ENCODE results near the gene RNF208.

The RNF208 gene

GRCh38 chr9:137228968-137229896 lies 7.2 kb upstream of the RNF208 start:
- no peak for DNase-seq (ENCODE audit: insufficient read length)
- TF ChIP-seq POLR2A (IDR thresholded peaks at IDR 0.05; ENCODE audit: low read depth, low read length) = no peak
- TF ChIP-seq POLR2AphosphoS5 (IDR thresholded peaks at IDR 0.05; ENCODE audit: low read depth, low read length) = no peak
- no peak for TF ChIP-seq TAF1 (IDR thresholded peaks at IDR 0.05; ENCODE audit: borderline replicate concordance, low read depth, low read length)
- FAIRE-seq = no peak

DNA sequence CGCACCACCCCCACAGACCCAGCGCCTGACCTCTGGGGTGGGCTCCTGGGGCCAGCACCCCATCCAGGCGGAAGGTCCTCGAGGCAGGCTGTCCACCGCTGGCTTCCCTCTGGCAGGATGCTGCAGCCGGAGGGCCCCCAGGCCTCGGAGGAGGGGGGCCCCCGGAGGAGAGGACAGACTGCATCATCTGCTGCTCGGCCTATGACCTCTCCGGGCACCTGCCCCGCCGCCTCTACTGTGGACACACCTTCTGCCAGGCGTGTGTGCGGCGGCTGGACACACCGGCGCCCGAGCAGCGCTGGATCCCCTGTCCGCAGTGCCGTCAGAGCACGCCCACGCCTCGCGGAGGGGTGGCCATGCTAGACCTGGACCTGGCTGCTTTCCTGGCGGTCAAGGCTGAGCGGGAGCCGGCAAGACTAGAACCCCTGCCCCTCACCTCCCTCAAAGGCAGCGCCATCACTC lies 6.5 kb upstream of the RNF208 start:
- DNase-seq (ENCODE audit: insufficient read length) (no peak), FAIRE-seq (no peak)
- TF ChIP-seq POLR2A (IDR thresholded peaks at IDR 0.05; ENCODE audit: low read depth, low read length) (no peak), TAF1 (IDR thresholded peaks at IDR 0.05; ENCODE audit: borderline replicate concordance, low read depth, low read length) (no peak), POLR2AphosphoS5 (IDR thresholded peaks at IDR 0.05; ENCODE audit: low read depth, low read length) (no peak)

- no peak for DNase-seq (ENCODE audit: insufficient read length)
- no peak for FAIRE-seq
Measured at GRCh38 chr9:137227853-137228505, 5.9 kb upstream of the RNF208 start.

DNA sequence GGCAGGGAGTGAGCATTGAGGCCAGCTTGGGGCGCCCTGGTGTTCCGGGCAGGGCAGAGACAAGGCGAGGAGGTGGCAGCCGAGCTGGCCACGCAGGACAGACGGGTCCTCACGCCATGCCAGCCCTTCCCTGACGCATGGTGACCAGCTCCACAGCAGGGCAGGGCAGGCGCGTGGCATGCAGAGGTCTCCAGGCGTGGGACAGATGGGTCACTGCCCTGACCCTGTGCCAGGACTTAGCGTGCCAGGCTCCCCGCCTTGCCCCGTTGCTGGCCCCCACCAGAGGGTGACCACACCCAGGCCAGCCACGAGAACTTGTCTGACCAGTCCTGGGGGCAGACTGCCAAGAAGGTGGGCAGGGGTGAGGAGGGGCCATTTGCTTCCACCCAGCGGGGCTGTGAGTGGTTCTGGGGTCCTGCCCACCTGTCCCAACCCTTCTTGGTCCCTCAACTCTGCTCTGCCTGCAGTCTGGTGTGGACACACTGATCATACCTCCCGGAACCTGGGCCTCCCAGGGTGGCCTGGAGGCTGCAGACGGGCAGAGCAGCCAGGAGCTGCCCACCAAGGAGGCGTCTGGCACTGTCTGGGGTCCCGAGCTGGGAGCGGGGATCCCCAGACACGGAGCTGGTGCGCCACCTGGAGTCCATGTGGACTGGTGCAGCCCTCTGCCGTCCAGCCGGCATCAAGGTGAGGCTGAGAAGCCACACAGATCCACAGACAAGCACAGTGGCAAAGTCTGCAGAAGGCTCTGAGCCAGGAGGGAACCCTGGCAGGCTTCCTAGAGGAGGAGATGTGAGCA lies 5.2 kb upstream of the RNF208 start, which contains the start of gene RNF224:
Gene RNF224, plus strand, starts transcription at position 449 of the 799 bp plus-strand sequence. CDS start 834 bp downstream, outside the sequence.
- DNase-seq (ENCODE audit: insufficient read length) (peak; percentile 88), FAIRE-seq (peak; percentile 98)
- no peak for TF ChIP-seq POLR2A (IDR thresholded peaks at IDR 0.05; ENCODE audit: low read depth, low read length)
- no peak for TF ChIP-seq POLR2AphosphoS5 (IDR thresholded peaks at IDR 0.05; ENCODE audit: low read depth, low read length)
- no peak for TF ChIP-seq TAF1 (IDR thresholded peaks at IDR 0.05; ENCODE audit: borderline replicate concordance, low read depth, low read length)

More at GRCh38 chr9:137227853-137228505, 5.9 kb upstream of the RNF208 start:
- TF ChIP-seq TAF1 (IDR thresholded peaks at IDR 0.05; ENCODE audit: borderline replicate concordance, low read depth, low read length) (no peak), POLR2AphosphoS5 (IDR thresholded peaks at IDR 0.05; ENCODE audit: low read depth, low read length) (no peak), POLR2A (IDR thresholded peaks at IDR 0.05; ENCODE audit: low read depth, low read length) (no peak)

- TF ChIP-seq POLR2A (IDR thresholded peaks at IDR 0.05; ENCODE audit: low read depth, low read length) (no peak), TAF1 (IDR thresholded peaks at IDR 0.05; ENCODE audit: borderline replicate concordance, low read depth, low read length) (no peak), POLR2AphosphoS5 (IDR thresholded peaks at IDR 0.05; ENCODE audit: low read depth, low read length) (no peak)
- FAIRE-seq = no peak
- DNase-seq (ENCODE audit: insufficient read length) = no peak
Measured at GRCh38 chr9:137226338-137227053, 4.5 kb upstream of the RNF208 start.

- FAIRE-seq (no peak), DNase-seq (ENCODE audit: insufficient read length) (no peak)
- TF ChIP-seq POLR2AphosphoS5 (IDR thresholded peaks at IDR 0.05; ENCODE audit: low read depth, low read length) = no peak
- TF ChIP-seq TAF1 (IDR thresholded peaks at IDR 0.05; ENCODE audit: borderline replicate concordance, low read depth, low read length) = no peak
- TF ChIP-seq POLR2A (IDR thresholded peaks at IDR 0.05; ENCODE audit: low read depth, low read length) = no peak
Measured at GRCh38 chr9:137225699-137226331, 3.8 kb upstream of the RNF208 start.

DNA sequence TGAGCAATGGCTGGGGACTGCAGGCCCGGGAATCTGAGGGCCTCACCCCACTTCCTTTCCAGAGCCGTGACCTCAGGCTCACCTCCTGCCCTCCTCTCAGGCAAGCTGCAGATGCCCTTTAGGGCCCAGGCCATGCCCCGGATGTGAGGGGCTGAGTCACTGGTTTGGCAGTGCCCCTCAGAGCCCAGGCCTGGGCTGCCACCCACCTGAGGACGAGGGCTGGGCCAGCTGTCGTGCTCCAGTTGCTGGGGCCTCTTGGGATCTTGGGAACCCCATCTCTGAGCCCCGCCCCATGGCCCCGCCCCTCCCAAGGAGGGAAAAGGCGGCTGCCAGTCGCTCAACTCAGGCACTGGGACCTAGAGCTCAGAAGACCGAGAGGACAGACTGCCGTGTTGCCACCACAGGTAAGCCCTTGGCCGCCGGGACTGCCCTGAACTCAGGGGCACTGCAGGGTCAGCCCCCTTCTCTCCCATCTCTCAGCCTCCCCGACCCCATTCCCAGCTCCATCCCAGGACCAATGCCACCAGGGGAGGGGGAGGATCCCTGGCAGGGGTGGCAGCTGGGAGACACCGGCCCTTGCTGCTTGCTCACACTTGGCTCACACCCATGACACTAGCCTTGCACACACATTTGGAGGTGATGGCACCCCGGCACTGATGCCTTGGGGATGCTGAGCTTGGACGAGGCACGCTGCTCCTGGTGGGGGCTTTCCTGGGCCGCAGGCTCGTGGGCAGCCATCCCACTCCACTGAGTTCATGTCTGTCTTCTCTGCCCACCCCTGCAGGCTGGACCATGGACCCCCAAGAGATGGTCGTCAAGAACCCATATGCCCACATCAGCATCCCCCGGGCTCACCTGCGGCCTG lies 3.0 kb upstream of the RNF208 start, which contains the start of gene CYSRT1:
Gene CYSRT1, plus strand, starts transcription at position 345 of the 865 bp plus-strand sequence. Its CDS starts 448 bp downstream, at position 793.
- FAIRE-seq (peak; percentile 73), DNase-seq (ENCODE audit: insufficient read length) (no peak)
- TF ChIP-seq TAF1 (IDR thresholded peaks at IDR 0.05; ENCODE audit: borderline replicate concordance, low read depth, low read length) = no peak
- TF ChIP-seq POLR2AphosphoS5 (IDR thresholded peaks at IDR 0.05; ENCODE audit: low read depth, low read length) = no peak
- TF ChIP-seq POLR2A (IDR thresholded peaks at IDR 0.05; ENCODE audit: low read depth, low read length) = no peak

GRCh38 chr9:137223078-137223970 lies 1.3 kb upstream of the RNF208 start:
- FAIRE-seq = peak; percentile 100
- DNase-seq (ENCODE audit: insufficient read length) = peak; percentile 99
- TF ChIP-seq POLR2AphosphoS5 (IDR thresholded peaks at IDR 0.05; ENCODE audit: low read depth, low read length) (peak; percentile 52; the same call in 1 of the 2 replicates), POLR2A (IDR thresholded peaks at IDR 0.05; ENCODE audit: low read depth, low read length) (peak; percentile 72; the same call in 1 of the 2 replicates), TAF1 (IDR thresholded peaks at IDR 0.05; ENCODE audit: borderline replicate concordance, low read depth, low read length) (0 out of 2 replicates have a peak, but pooled peaks have one; percentile 18)
